Neural cell (in vitro differentiated cells): ENCODE data around the gene PPP2R2D. TPM values are rescaled to one million over a fixed set of nuclear protein-coding genes. Genes with fewer than 3 reads are reported as not detected.

Experiments
- H2AFZ ChIP-seq: fragments of 200-600, 300-800 bp; sonication (generic), shearing (Covaris generic); 2 replicates; pipeline ENCODE4 v1.6.0; 2014; ENCODE audit warnings: low read depth, mild to moderate bottlenecking, antibody characterized with exemption, low read length, moderate library complexity
- H3F3A ChIP-seq: fragments of 200-600 bp; shearing (Covaris generic); 2 replicates; pipeline ENCODE4 v1.6.1; 2016; ENCODE audit warnings: mild to moderate bottlenecking, moderate library complexity, mixed read lengths, antibody characterized with exemption, low read length; ENCODE audit not compliant: insufficient read depth, poor library complexity, severe bottlenecking
- H3K27ac ChIP-seq: fragments of 200-600, 300-800 bp; sonication (generic), shearing (Covaris generic); 2 replicates; pipeline ENCODE4 v1.5.1; 2014; ENCODE audit warnings: mild to moderate bottlenecking, low read length, moderate library complexity
- H3K27me3 ChIP-seq: fragments of 300-800, 200-600 bp; sonication (generic), shearing (Covaris generic); 2 replicates; pipeline ENCODE4 v1.6.0; 2014; ENCODE audit warnings: mild to moderate bottlenecking, low read depth, low read length, moderate library complexity; ENCODE audit not compliant: insufficient read depth
- H3K36me3 ChIP-seq: fragments of 300-800, 200-600 bp; sonication (generic), shearing (Covaris generic); 2 replicates; pipeline ENCODE4 v1.5.1; 2014; ENCODE audit warnings: mild to moderate bottlenecking, antibody characterized with exemption, low read length, moderate library complexity; ENCODE audit not compliant: insufficient read depth
- H3K4me2 ChIP-seq: fragments of 300-800, 200-600 bp; sonication (generic), shearing (Covaris generic); 2 replicates; pipeline ENCODE4 v1.6.0; 2014; ENCODE audit warnings: mild to moderate bottlenecking, low read length
- H3K4me3 ChIP-seq: fragments of 300-800, 200-600 bp; sonication (generic), shearing (Covaris generic); 2 replicates; pipeline ENCODE4 v1.5.1; 2014; ENCODE audit warnings: mild to moderate bottlenecking, low read length, moderate library complexity
- H3K79me2 ChIP-seq: fragments of 200-600 bp; shearing (Covaris generic); replicated peaks from 2 replicates; pipeline ENCODE4 v1.6.0; 2014; ENCODE audit warnings: mild to moderate bottlenecking, low read length, moderate library complexity; ENCODE audit not compliant: insufficient read depth
- H3K9ac ChIP-seq: fragments of 300-800, 200-600 bp; sonication (generic), shearing (Covaris generic); 2 replicates; pipeline ENCODE4 v1.6.1; 2016; ENCODE audit warnings: mild to moderate bottlenecking, low read length, mixed read lengths
- H3K9me2 ChIP-seq: fragments of 200-600 bp; shearing (Covaris generic); 2 replicates; pipeline ENCODE4 v1.6.1; 2016; ENCODE audit warnings: mild to moderate bottlenecking, low read length, mixed read lengths; ENCODE audit not compliant: insufficient read depth
- H3K9me3 ChIP-seq: fragments of 200-600, 300-800 bp; sonication (generic), shearing (Covaris generic); 2 replicates; pipeline ENCODE4 v1.6.1; 2016; ENCODE audit warnings: mild to moderate bottlenecking, mixed run types, low read length, moderate library complexity, mixed read lengths
- H4K20me1 ChIP-seq: fragments of 200-600 bp; shearing (Covaris generic); 2 replicates; pipeline ENCODE4 v1.6.1; 2016; ENCODE audit warnings: mild to moderate bottlenecking, mixed run types; ENCODE audit not compliant: insufficient read depth
- EP300 ChIP-seq: fragments of 450-650 bp; conservative IDR thresholded peaks from 2 replicates; pipeline ENCODE4 v1.6.1; 2014; ENCODE audit warnings: antibody characterized with exemption, mild to moderate bottlenecking, moderate library complexity; ENCODE audit not compliant: poor library complexity, severe bottlenecking
- EZH2 ChIP-seq: fragments of 200-600, 300-800 bp; shearing (Covaris generic), sonication (generic); IDR thresholded peaks from 2 replicates; pipeline ENCODE4 v1.6.1; 2014; ENCODE audit warnings: antibody characterized with exemption, low read length, borderline replicate concordance, mild to moderate bottlenecking; ENCODE audit not compliant: insufficient read depth, poor library complexity, severe bottlenecking
- MXI1 ChIP-seq: fragments of 450-650 bp; conservative IDR thresholded peaks from 2 replicates; pipeline ENCODE4 v1.6.1; 2014; ENCODE audit warnings: antibody characterized with exemption, mild to moderate bottlenecking; ENCODE audit not compliant: poor library complexity, severe bottlenecking
- POLR2AphosphoS5 ChIP-seq: IDR thresholded peaks from 2 replicates; pipeline ENCODE4 v1.6.1; 2012
- RAD21 ChIP-seq: fragments of 450-650 bp; conservative IDR thresholded peaks from 2 replicates; pipeline ENCODE4 v1.6.1; 2014; ENCODE audit warnings: antibody characterized with exemption, mild to moderate bottlenecking, moderate library complexity
- SMC3 ChIP-seq: fragments of 450-650 bp; conservative IDR thresholded peaks from 2 replicates; pipeline ENCODE4 v1.6.1; 2014; ENCODE audit warnings: antibody characterized with exemption, mild to moderate bottlenecking, moderate library complexity; ENCODE audit not compliant: poor library complexity
- TAF1 ChIP-seq: IDR thresholded peaks from 2 replicates; pipeline ENCODE4 v1.6.1; 2012; ENCODE audit warnings: low read depth
- polyA plus RNA-seq: library from polyadenylated mRNA; depleted of rRNA; stranded (reverse); fragments of >200 nt; gene quantifications from 2 replicates; pipeline ENCODE4 v1.2.3, GENCODE V29; 2014
- TF ChIP-seq, protein P1 (sequence below): IDR thresholded peaks from 2 replicates; pipeline ENCODE4 v1.6.1; 2012; ENCODE audit warnings: borderline replicate concordance
- TF ChIP-seq, protein P2 (sequence below): fragments of 450-650 bp; IDR thresholded peaks from 2 replicates; pipeline ENCODE4 v1.5.1; 2014; ENCODE audit warnings: antibody characterized with exemption, mild to moderate bottlenecking, moderate library complexity; ENCODE audit not compliant: poor library complexity, severe bottlenecking

Gene PPP2R2D
- polyA plus RNA-seq, 1 donor from 2014 or later, result 71.7 TPM

DNA sequence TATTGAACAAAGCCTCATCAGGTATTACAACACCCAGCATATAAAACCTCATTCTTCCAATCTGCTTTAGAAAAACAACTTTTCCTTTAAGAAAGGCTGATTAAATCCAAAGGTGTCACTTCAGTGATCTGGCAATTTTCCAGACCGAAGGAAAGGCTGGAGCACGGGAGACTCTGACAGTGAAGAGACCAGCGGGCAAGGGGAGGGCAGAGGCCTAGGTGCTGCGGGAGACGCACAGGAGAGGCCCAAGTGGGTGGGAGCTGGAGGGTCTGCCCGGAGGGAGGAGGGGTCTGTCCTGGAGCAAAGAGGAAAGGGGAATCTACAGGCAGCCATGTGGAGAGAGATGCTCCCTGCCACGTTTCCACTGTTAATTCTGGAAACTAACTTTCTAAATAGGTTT, 24.3 kb upstream of the PPP2R2D start:
- no peaks in the 10 kb centered on the region for H3K9me2 ChIP-seq
- no peaks in the 10 kb centered on the region for H3K27me3 ChIP-seq
- no peak overlapping the region for H3K27ac ChIP-seq
- H3K79me2 ChIP-seq, result no peaks in the 10 kb centered on the region
- H3K4me3 ChIP-seq, result no peak overlapping the region
- TF ChIP-seq, protein P1, sequence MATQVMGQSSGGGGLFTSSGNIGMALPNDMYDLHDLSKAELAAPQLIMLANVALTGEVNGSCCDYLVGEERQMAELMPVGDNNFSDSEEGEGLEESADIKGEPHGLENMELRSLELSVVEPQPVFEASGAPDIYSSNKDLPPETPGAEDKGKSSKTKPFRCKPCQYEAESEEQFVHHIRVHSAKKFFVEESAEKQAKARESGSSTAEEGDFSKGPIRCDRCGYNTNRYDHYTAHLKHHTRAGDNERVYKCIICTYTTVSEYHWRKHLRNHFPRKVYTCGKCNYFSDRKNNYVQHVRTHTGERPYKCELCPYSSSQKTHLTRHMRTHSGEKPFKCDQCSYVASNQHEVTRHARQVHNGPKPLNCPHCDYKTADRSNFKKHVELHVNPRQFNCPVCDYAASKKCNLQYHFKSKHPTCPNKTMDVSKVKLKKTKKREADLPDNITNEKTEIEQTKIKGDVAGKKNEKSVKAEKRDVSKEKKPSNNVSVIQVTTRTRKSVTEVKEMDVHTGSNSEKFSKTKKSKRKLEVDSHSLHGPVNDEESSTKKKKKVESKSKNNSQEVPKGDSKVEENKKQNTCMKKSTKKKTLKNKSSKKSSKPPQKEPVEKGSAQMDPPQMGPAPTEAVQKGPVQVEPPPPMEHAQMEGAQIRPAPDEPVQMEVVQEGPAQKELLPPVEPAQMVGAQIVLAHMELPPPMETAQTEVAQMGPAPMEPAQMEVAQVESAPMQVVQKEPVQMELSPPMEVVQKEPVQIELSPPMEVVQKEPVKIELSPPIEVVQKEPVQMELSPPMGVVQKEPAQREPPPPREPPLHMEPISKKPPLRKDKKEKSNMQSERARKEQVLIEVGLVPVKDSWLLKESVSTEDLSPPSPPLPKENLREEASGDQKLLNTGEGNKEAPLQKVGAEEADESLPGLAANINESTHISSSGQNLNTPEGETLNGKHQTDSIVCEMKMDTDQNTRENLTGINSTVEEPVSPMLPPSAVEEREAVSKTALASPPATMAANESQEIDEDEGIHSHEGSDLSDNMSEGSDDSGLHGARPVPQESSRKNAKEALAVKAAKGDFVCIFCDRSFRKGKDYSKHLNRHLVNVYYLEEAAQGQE, result no peak
- TF ChIP-seq EZH2 (no peak), RAD21 (no peak), SMC3 (no peak), POLR2AphosphoS5 (no peak)
- no peaks in the 10 kb centered on the region for H3F3A ChIP-seq
- no peak overlapping the region for H3K9ac ChIP-seq
- no peak overlapping the region for H3K4me2 ChIP-seq
- H3K36me3 ChIP-seq, result no peaks in the 10 kb centered on the region
- no peaks in the 10 kb centered on the region for H4K20me1 ChIP-seq
- H2AFZ ChIP-seq, result no peak overlapping the region
- H3K9me3 ChIP-seq, result no peaks in the 10 kb centered on the region

DNA sequence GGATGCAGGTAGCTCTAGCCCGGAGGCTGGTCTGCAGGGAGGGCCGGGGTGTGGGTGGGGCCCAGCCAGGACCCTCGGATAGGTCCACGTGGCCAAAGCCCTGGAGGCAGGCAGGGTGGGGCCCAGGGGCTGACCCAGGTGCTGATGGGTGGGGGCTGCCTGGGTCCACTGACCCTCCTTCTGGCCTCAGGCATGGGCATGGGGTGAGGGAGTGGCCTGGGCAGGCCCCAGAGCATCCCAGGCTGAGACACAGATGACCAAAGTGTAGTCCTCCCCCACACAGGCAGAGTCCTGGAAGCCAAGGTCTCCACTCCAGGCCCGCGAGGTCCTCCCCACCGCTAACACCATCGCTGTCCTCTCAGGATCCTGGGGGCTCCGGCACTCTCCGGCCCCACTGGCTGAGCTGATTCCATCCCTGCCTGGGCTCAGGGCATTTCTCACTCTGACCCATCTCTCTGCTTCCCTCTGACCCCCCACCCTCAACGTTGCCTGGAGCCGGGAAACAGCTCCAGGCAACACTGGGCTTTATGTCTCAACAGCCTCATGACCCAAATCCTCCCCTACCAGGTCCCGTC, 20.7 kb upstream of the PPP2R2D start:
- H3K9me3 ChIP-seq, result no peaks in the 10 kb centered on the region
- H3K9me2 ChIP-seq, result no peaks in the 10 kb centered on the region
- H3K4me2 ChIP-seq, result no peak overlapping the region
- no peak overlapping the region for H3K9ac ChIP-seq
- no peak overlapping the region for H3K4me3 ChIP-seq
- no peaks in the 10 kb centered on the region for H3K27me3 ChIP-seq
- no peak overlapping the region for H2AFZ ChIP-seq
- no peaks in the 10 kb centered on the region for H3K79me2 ChIP-seq
- H3K36me3 ChIP-seq, result no peaks in the 10 kb centered on the region
- H3K27ac ChIP-seq, result no peak overlapping the region
- no peaks in the 10 kb centered on the region for H4K20me1 ChIP-seq
- TF ChIP-seq MXI1 (no peak), POLR2AphosphoS5 (no peak), EP300 (no peak), SMC3 (no peak), EZH2 (no peak), RAD21 (no peak), TAF1 (no peak)
- TF ChIP-seq, protein P2, sequence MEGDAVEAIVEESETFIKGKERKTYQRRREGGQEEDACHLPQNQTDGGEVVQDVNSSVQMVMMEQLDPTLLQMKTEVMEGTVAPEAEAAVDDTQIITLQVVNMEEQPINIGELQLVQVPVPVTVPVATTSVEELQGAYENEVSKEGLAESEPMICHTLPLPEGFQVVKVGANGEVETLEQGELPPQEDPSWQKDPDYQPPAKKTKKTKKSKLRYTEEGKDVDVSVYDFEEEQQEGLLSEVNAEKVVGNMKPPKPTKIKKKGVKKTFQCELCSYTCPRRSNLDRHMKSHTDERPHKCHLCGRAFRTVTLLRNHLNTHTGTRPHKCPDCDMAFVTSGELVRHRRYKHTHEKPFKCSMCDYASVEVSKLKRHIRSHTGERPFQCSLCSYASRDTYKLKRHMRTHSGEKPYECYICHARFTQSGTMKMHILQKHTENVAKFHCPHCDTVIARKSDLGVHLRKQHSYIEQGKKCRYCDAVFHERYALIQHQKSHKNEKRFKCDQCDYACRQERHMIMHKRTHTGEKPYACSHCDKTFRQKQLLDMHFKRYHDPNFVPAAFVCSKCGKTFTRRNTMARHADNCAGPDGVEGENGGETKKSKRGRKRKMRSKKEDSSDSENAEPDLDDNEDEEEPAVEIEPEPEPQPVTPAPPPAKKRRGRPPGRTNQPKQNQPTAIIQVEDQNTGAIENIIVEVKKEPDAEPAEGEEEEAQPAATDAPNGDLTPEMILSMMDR, result no peak
- TF ChIP-seq, protein P1, result no peak
- H3F3A ChIP-seq, result no peaks in the 10 kb centered on the region
